GM12865 (cell line): ENCODE measurements around the gene DCLK1.

ENCODE experiments used
- DNase-seq: peaks from one replicate; pipeline ENCODE4 v3.0.0; 2010; ENCODE audit warnings: low read depth
- H3K4me3 ChIP-seq: 2 replicates; pipeline ENCODE4 v1.5.1; 2011; ENCODE audit warnings: mild to moderate bottlenecking, low read depth, low read length, control low read depth
- TF ChIP-seq, protein P1 (sequence below): IDR thresholded peaks from 2 replicates; pipeline ENCODE4 v1.5.1; 2011; ENCODE audit warnings: low read length, control low read depth, low read depth, inconsistent platforms; ENCODE audit not compliant: insufficient read depth; ENCODE audit errors: missing control alignments

Gene DCLK1

DNA sequence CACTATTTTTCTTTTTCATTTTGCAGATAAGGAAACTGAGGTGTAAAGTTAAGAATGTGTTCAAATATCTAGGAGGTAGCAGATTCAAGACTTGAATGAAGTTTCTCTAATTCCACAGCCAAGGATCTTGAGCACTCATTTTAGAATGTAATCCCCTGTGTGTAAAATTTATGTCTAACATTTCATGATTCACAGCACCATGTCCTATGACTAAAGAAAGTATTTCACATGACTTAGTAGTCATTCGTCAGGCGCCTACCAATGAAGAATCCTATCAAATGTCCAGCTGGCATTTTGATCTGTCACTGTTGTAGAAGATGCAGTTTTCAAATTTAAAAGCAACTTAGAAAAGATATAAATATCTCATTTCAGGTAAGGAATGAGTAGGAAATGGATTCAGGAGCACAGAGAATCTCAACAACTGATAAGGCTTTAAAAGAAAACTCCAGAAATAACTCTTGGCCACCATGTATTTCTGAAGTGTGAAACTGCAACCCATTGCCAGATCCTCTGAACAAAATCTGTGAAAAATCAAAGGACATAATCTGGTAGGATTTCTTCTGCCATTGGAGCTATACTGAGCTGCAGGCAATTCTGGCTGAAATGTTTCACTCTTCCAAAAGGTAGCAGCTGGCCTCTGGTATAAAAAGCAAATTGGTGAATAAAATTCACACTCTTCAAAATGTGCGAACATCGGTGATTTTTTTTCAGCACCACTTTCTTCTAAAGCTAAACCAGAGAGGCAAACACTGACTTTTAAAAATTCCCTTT, 92.2 kb downstream of the DCLK1 start:
- H3K4me3 ChIP-seq = no peak overlapping the region
- TF ChIP-seq, protein P1, sequence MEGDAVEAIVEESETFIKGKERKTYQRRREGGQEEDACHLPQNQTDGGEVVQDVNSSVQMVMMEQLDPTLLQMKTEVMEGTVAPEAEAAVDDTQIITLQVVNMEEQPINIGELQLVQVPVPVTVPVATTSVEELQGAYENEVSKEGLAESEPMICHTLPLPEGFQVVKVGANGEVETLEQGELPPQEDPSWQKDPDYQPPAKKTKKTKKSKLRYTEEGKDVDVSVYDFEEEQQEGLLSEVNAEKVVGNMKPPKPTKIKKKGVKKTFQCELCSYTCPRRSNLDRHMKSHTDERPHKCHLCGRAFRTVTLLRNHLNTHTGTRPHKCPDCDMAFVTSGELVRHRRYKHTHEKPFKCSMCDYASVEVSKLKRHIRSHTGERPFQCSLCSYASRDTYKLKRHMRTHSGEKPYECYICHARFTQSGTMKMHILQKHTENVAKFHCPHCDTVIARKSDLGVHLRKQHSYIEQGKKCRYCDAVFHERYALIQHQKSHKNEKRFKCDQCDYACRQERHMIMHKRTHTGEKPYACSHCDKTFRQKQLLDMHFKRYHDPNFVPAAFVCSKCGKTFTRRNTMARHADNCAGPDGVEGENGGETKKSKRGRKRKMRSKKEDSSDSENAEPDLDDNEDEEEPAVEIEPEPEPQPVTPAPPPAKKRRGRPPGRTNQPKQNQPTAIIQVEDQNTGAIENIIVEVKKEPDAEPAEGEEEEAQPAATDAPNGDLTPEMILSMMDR = no peak
- DNase-seq = no peak

- TF ChIP-seq, protein P1 = no peak
- DNase-seq = no peak
- no peak overlapping the region for H3K4me3 ChIP-seq
Observed at GRCh38 chr13:36033035-36033434, 98.1 kb downstream of the DCLK1 start.

- DNase-seq = no peak
Observed at GRCh38 chr13:36031490-36031889, 99.7 kb downstream of the DCLK1 start.

GRCh38 chr13:36030670-36031331, 100.4 kb downstream of the DCLK1 start:
- no peak overlapping the region for H3K4me3 ChIP-seq
- DNase-seq = no peak
- TF ChIP-seq, protein P1 = no peak

More at GRCh38 chr13:36031490-36031889, 99.7 kb downstream of the DCLK1 start:
- TF ChIP-seq, protein P1 = no peak
- H3K4me3 ChIP-seq = no peak overlapping the region

GRCh38 chr13:36029166-36029565, 102.0 kb downstream of the DCLK1 start:
- TF ChIP-seq, protein P1 = no peak
- H3K4me3 ChIP-seq = no peak overlapping the region
- DNase-seq = no peak

DNA sequence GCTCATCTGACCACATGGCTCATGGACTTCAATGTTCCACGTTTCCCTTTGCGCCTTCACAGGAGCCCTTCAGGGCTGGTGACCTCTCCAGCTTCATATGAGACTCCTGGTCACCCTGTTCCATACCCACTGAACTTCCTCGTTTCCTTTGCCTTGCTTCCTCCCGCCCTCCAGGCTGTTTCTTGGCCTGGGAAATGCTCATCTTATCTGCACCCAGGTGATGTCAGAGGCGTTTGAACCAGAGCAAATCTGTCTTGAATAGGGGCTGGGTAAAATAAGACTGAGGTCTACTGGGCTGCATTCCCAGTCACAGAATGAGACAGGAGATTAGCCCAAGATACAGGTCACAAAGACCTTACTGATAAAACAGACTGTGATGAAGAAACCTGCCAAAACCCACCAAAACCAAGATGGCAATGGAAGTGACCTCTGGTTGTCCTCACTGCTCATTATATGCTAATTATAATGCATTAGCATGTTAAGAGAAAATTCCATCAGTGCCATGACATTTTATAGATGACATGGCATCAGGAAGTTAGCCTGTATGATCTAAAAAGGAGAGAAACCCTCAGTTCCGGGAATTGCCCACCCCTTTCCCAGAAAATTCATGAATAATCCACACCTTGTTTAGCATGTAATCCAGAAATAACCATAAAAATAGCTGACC, 102.7 kb downstream of the DCLK1 start:
- TF ChIP-seq, protein P1 = no peak
- no peak for DNase-seq
- H3K4me3 ChIP-seq = no peak overlapping the region
